HT-29 (cell line): ENCODE measurements around the gene TMEM132D. TPM values are rescaled to one million over a fixed set of nuclear protein-coding genes. Genes with fewer than 3 reads are reported as not detected.
A peak's percentile ranks its signal among the peaks of the same experiment; 100 is the strongest.
"Not testable (repeated sequence)": the region's sequence is repeated elsewhere in the genome, so short reads cannot be mapped to it uniquely, and the experiment has no call there.

ENCODE experiments used
- DNase-seq: peaks from one replicate; pipeline ENCODE4 v3.0.0-alpha.2; 2015; ENCODE audit warnings: low spot score
- total RNA-seq: library from RNA; depleted of rRNA; stranded (reverse); fragments of >200 nt; shearing (Covaris generic); gene quantifications from 2 replicates; pipeline ENCODE4 v1.2.3, GENCODE V29; 2014

Gene TMEM132D
- total RNA-seq, 1 experiment from 2014 or later = not detected

DNA sequence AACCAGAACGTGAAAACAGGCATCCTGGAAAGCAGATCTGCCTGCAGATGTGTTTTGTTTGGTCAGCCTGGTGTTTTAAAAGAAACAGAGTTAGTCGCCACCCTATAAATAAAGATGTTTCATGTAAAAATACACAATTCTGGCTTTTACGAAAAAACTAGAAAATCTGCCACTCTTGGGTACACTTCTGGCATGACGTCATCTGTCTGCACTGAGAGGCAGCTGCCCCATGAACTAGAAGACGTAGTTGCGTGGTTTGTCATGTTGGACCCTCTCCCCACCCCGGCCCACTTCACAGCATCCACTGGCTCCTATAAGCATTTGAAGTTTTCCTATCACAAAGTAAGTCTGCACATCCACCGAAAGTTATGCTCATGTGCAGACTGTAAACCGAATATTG lies 658.1 kb downstream of the TMEM132D start:
- no peak for DNase-seq

- no peak for DNase-seq
These were observed 662.0 kb downstream of the TMEM132D start for GRCh38 chr12:129241852-129242251.

DNA sequence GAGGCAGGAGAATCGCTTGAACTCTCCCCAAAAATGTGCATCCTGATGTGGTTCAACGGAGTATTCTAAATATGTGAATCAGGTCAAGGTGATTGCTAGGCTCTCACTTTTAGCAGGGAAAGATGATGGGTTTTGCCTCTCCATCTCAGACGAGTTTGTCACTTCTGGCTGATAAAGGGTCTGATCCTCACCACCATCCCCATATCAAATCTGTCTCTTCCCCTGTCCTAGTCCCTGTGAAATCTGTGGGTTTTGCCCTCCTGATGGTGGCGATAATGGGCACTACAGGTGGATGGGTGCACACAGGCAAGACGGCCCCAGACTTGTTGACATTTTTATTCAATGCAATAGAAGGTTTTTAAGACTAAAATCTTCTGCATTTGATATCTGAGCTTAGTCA lies 665.9 kb downstream of the TMEM132D start:
- DNase-seq = no peak

- DNase-seq = no peak
These were observed 669.6 kb downstream of the TMEM132D start for GRCh38 chr12:129234209-129234608.

GRCh38 chr12:129231491-129231890 lies 672.3 kb downstream of the TMEM132D start:
- DNase-seq = no peak

DNA sequence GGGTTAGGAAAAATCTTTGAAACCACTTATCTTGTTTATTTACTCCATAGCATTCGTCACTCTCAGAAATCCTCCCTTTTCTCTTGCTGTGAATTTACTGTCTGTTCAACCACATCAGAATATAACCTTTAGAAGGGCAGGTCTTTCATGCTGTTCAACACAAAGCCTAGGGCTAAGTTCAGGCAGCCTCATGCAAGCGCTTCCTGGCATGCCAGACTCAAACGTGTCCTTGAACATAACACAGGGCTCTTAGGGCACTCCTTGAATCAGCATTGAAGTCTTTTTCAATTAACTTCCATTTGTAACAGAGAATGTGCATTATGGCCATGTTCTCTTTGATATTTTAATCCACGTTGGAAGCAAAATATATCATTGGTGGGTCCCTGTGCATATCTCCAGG lies 672.8 kb downstream of the TMEM132D start:
- no peak for DNase-seq

GRCh38 chr12:129226851-129227250 lies 677.0 kb downstream of the TMEM132D start:
- no peak for DNase-seq

DNA sequence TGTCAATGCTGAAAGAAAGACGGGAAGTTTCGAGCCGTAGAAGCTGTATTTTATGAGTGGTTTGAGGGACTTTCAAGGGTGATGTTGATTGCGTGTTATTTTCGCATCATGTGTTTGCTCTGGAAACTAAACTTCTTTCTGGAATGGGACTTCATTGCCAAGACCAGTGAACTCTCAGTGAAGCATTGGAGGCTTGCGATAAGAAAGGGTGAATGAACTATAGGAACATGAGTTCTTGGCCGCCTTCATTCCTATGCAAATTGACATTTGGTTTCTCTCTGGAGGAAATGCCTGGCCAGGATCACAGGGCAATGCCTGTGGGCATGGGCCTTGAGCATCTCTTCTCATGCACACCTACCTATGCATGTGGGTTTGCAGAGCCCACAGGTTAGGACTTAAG lies 677.8 kb downstream of the TMEM132D start:
- no peak for DNase-seq

GRCh38 chr12:129215556-129215955 lies 688.3 kb downstream of the TMEM132D start:
- DNase-seq = no peak

DNA sequence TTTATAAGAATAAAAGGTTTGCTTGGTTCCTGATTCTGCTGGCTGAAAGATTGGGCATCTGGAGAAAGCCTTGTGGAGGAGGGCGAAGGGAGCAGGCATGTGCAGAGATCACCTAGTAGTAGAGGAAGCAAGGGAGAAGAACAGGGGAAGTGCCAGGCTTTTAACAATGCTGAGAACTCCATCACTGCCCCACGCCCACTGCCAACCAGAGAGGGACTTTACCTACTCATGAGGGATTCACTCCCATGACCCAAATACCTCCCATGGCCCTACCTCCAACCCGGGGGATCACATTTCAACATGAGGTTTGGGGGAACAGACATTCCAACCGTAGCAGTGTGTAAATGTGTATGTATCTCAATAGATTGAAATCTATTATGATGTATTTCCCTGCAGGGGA lies 690.3 kb downstream of the TMEM132D start:
- DNase-seq = no peak

GRCh38 chr12:129211862-129212630 lies 691.8 kb downstream of the TMEM132D start:
- DNase-seq = no peak

DNA sequence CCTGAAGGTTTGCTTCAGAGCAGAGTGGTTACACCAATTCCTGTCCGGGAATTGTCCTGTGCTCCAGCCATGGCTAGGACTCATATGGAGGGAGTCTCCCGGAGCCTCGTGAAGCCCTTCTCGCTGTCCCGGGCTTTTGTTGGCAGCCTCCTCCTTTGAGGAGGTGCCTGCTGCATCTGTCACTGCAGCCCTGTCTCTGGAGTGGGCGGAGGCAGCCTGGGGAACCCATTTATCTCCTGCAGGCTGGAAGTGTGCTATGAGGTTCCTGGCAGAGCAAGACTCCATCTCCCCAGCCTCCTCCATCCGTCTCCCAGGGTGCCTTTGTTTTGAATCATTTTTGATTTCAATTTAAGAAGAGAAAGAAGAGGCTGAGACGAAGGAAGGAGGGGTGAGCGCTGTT lies 695.3 kb downstream of the TMEM132D start:
- no peak for DNase-seq

- DNase-seq = no peak
These were observed 696.7 kb downstream of the TMEM132D start for GRCh38 chr12:129207084-129207483.

- no peak for DNase-seq
These were observed 700.4 kb downstream of the TMEM132D start for GRCh38 chr12:129203456-129203855.

- no peak for DNase-seq
These were observed 701.6 kb downstream of the TMEM132D start for GRCh38 chr12:129202109-129202814.

DNA sequence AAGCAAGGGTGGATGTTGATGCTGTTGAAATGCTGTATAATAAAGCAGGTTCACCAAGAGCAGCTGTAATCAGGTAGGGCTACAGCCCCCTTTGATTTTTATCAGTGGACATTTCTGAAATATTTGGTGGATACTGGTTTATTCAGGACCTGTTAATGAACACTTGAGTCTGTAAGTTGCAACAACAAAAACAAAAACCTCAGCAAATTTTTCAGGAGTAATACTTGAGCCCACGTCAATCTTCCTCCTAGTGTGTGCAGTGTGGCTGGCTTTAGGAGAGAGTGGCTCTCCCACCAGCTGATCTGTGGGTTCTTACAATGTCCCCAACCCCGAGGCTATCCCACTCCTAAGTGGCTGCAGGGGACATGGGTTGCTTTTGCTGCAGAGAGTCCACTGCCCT lies 702.8 kb downstream of the TMEM132D start:
- DNase-seq = no peak

- no peak for DNase-seq
These were observed 703.2 kb downstream of the TMEM132D start for GRCh38 chr12:129200576-129200975.

- DNase-seq = no peak
These were observed 706.9 kb downstream of the TMEM132D start for GRCh38 chr12:129196927-129197326.

GRCh38 chr12:129195081-129195480 lies 708.7 kb downstream of the TMEM132D start:
- DNase-seq = no peak

DNA sequence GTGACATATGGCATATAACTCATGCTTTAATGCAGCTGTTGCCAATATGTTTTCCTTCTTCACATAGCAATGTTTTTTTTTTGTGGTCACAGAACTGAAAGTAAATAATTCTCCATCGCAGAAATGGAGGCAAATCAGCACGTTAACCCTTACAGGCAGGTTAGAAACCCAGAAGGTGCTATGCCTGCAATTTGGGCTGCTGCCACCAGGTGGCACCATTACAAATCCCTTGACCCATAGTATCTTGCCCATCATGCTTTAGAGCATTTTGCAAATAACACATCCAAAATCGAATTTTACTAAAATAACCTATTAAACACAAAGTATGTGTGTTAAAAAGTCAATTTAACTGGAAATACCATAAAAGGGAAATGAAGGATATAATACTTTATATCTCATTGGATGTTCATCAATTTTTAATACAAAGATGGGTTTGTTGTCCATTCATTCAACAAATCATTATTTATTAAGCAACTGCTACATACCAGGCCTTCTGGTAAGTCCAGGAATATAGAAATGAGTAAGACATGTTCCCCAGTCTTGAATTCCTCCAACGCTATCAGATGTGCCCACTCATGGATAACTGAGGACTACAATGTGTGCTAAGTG lies 710.5 kb downstream of the TMEM132D start:
- peak; percentile 75 for DNase-seq

DNA sequence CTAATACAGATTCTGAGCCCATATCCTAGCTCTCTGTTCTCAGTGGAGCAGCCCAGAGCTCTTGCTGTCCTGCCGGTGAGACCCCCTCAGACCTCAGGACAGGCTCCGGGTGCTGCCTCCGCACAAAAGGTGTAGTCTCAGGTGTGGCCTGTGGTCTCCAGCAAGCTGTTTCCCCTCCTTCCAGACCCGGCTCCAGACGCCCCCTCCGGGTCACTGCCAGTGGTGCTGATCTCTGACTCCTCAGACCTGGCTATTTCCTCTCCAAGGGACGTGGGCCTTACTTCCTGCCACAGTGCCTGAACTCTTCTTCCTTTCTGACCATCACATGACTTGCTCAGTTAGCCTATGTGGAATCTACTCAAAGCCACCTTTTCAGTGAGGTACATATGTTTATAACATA lies 713.0 kb downstream of the TMEM132D start:
- no peak for DNase-seq

DNA sequence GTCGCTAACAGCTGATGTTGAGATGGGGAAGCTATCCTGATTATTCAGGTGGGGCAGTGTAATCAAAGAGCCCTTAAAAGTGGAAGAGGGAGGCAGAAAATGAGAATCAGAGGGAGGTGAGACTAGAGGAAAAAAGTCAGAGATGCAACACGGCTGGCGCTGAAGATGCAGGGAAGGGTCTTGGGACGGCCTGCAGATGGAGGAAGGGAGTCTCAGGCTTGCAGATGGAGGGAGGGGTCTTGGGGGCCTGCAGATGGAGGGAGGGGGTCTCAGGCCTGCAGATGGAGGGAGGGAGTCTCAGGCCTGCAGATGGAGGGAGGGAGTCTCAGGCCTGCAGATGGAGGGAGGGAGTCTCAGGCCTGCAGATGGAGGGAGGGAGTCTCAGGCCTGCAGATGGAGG lies 713.9 kb downstream of the TMEM132D start:
- not testable (repeated sequence) for DNase-seq

- DNase-seq = peak; percentile 23
These were observed 716.9 kb downstream of the TMEM132D start for GRCh38 chr12:129186952-129187351.
